ENCODE data around the gene TPSG1.

Gene TPSG1

GRCh38 chr16:1220098-1220728 is 4.9 kb downstream of the TPSG1 start:
- TF ChIP-seq, protein P1, sequence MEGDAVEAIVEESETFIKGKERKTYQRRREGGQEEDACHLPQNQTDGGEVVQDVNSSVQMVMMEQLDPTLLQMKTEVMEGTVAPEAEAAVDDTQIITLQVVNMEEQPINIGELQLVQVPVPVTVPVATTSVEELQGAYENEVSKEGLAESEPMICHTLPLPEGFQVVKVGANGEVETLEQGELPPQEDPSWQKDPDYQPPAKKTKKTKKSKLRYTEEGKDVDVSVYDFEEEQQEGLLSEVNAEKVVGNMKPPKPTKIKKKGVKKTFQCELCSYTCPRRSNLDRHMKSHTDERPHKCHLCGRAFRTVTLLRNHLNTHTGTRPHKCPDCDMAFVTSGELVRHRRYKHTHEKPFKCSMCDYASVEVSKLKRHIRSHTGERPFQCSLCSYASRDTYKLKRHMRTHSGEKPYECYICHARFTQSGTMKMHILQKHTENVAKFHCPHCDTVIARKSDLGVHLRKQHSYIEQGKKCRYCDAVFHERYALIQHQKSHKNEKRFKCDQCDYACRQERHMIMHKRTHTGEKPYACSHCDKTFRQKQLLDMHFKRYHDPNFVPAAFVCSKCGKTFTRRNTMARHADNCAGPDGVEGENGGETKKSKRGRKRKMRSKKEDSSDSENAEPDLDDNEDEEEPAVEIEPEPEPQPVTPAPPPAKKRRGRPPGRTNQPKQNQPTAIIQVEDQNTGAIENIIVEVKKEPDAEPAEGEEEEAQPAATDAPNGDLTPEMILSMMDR (IDR thresholded peaks at IDR 0.05; ENCODE audit: borderline replicate concordance, control extremely low read depth, extremely low read depth, insufficient read depth, missing control alignments): no peak
- DNase-seq (ENCODE audit: low spot score): no peak
- in situ Hi-C loops (cut with MboI; ENCODE audit: low sequenced_read_pairs, unreplicated experiment): loop anchor here (25.0 kb wide), 1 partner anchor 92 kb away; the partner anchor contains the start of gene UBE2I

DNA sequence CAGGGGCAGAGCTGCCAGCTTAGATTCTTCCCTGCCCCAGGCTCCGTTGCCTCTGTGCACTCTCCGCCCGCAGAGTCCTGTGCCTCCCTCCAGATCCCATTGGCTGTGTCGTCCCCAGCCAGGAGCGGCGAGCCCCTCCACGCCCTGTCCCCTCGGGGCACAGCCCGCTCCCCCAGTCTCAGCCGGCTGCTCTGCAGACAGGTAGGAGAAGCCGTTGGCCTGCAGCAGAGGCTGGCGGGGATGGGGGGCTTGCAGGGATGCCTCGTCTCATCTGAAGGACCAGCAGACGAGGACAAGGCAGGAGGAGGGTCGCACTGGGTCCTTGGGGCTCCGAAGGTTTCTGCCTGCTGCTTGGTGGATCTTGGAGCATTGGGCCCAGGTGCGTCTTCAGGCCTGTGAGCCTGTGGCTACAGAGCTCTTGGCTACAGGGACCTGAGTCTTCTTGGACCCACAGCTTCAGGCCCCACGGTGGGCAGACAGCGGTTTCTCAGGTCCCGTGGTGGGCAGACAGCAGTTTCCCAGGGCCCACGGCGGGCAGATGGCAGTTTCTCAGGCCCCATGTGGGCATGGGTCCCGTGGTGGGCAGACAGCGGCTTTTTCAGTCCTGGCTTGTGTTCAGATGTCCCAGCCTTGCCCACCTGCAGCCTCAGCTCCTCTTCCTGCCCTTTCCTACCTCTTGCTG is 6.0 kb downstream of the TPSG1 start:
- no peak for DNase-seq (ENCODE audit: low spot score)
- in situ Hi-C loops (cut with MboI; ENCODE audit: low sequenced_read_pairs, unreplicated experiment): loop anchor here (25.0 kb wide), 1 partner anchor 93 kb away; the partner anchor contains the start of gene UBE2I
- TF ChIP-seq, protein P1 (IDR thresholded peaks at IDR 0.05; ENCODE audit: borderline replicate concordance, control extremely low read depth, extremely low read depth, insufficient read depth, missing control alignments): no peak

- DNase-seq (ENCODE audit: low spot score): no peak
- TF ChIP-seq, protein P1 (IDR thresholded peaks at IDR 0.05; ENCODE audit: borderline replicate concordance, control extremely low read depth, extremely low read depth, insufficient read depth, missing control alignments): no peak
- in situ Hi-C loops (cut with MboI; ENCODE audit: low sequenced_read_pairs, unreplicated experiment): loop anchor here (25.0 kb wide), 1 partner anchor 94 kb away; the partner anchor contains the start of gene UBE2I
These were observed 6.8 kb downstream of the TPSG1 start for GRCh38 chr16:1218061-1218929.

- no peak for DNase-seq (ENCODE audit: low spot score)
- TF ChIP-seq, protein P1 (IDR thresholded peaks at IDR 0.05; ENCODE audit: borderline replicate concordance, control extremely low read depth, extremely low read depth, insufficient read depth, missing control alignments): no peak
- in situ Hi-C loops (cut with MboI; ENCODE audit: low sequenced_read_pairs, unreplicated experiment): loop anchor here (25.0 kb wide), 1 partner anchor 95 kb away; the partner anchor contains the start of gene UBE2I
These were observed 7.5 kb downstream of the TPSG1 start for GRCh38 chr16:1217526-1217925.

- no peak for DNase-seq (ENCODE audit: low spot score)
- in situ Hi-C loops (cut with MboI; ENCODE audit: low sequenced_read_pairs, unreplicated experiment): loop anchor here (25.0 kb wide), 1 partner anchor 95 kb away; the partner anchor contains the start of gene UBE2I
- TF ChIP-seq, protein P1 (IDR thresholded peaks at IDR 0.05; ENCODE audit: borderline replicate concordance, control extremely low read depth, extremely low read depth, insufficient read depth, missing control alignments): no peak
These were observed 8.2 kb downstream of the TPSG1 start for GRCh38 chr16:1216681-1217400.
